KBM-7 (cell line): ENCODE measurements around the gene ADGRL1.

Source experiments
- DNase-seq: peaks from one replicate; pipeline ENCODE4 v3.0.0-alpha.2; 2015
- in situ Hi-C: fragments of 300-500 bp; cut with MboI; formaldehyde crosslinking; loops from 2 replicates; pipeline ENCODE4 v1.14.3; 2020; ENCODE audit warnings: low sequenced_read_pairs, low pct_unique_long_range_greater_than_20kb, mixed read lengths

Gene ADGRL1

GRCh38 chr19:14102102-14102696 lies 103.8 kb downstream of the ADGRL1 start:
- in situ Hi-C loops = no loop called here
- no peak for DNase-seq

- in situ Hi-C loops = no loop called here
These were observed 104.9 kb downstream of the ADGRL1 start for GRCh38 chr19:14101003-14101545.

More at GRCh38 chr19:14101003-14101545, 104.9 kb downstream of the ADGRL1 start:
- no peak for DNase-seq
